ENCODE results near the gene F5. TPM values are rescaled to one million over a fixed set of nuclear protein-coding genes. Genes with fewer than 3 reads are reported as not detected.
A peak's percentile ranks its signal among the peaks of the same experiment; 100 is the strongest.
"Not testable (repeated sequence)": the region's sequence is repeated elsewhere in the genome, so short reads cannot be mapped to it uniquely, and the experiment has no call there.

Gene F5
- polyA plus RNA-seq, 5 donors: 0.10 to 1.5 (median 0.26) TPM

- no peak for DNase-seq
These were observed 74.8 kb downstream of the F5 start for GRCh38 chr1:169511316-169512005.

GRCh38 chr1:169510060-169510459 is 76.2 kb downstream of the F5 start:
- no peak for DNase-seq

- no peak for DNase-seq
These were observed 76.9 kb downstream of the F5 start for GRCh38 chr1:169509354-169509753.

- no peak for DNase-seq
These were observed 77.6 kb downstream of the F5 start for GRCh38 chr1:169508432-169509338.

- DNase-seq: no peak
These were observed 78.9 kb downstream of the F5 start for GRCh38 chr1:169507413-169507812.

GRCh38 chr1:169503601-169504000 is 82.7 kb downstream of the F5 start:
- DNase-seq: not testable (repeated sequence)

- no peak for DNase-seq
These were observed 86.5 kb downstream of the F5 start for GRCh38 chr1:169499807-169500206.

GRCh38 chr1:169497317-169497716 is 89.0 kb downstream of the F5 start:
- no peak for DNase-seq

GRCh38 chr1:169495916-169496315 is 90.4 kb downstream of the F5 start:
- DNase-seq: no peak

GRCh38 chr1:169495046-169495775 is 91.1 kb downstream of the F5 start:
- no peak for DNase-seq

- no peak for DNase-seq
These were observed 91.9 kb downstream of the F5 start for GRCh38 chr1:169494343-169494742.

GRCh38 chr1:169493251-169493650 is 93.0 kb downstream of the F5 start:
- no peak for DNase-seq

- no peak for DNase-seq
These were observed 94.4 kb downstream of the F5 start for GRCh38 chr1:169491845-169492281.

GRCh38 chr1:169488157-169488556 is 98.1 kb downstream of the F5 start:
- DNase-seq: no peak

- no peak for DNase-seq
These were observed 98.7 kb downstream of the F5 start for GRCh38 chr1:169487561-169487960.

- no peak for DNase-seq
These were observed 99.1 kb downstream of the F5 start for GRCh38 chr1:169487133-169487532.

GRCh38 chr1:169486281-169487051 is 99.8 kb downstream of the F5 start:
- DNase-seq: no peak

GRCh38 chr1:169485431-169486280 is 100.6 kb downstream of the F5 start, which contains the start of gene SLC19A2:
SLC19A2 (minus strand) TSS chr1:169485944; CDS start chr1:169485766, 178 bp downstream.
- DNase-seq: peak; percentile 99

- DNase-seq: peak; percentile 60 to 64
These were observed 101.4 kb downstream of the F5 start for GRCh38 chr1:169484683-169485430.

- no peak for DNase-seq
These were observed 102.2 kb downstream of the F5 start for GRCh38 chr1:169484101-169484500.
